Loucy (cell line): ENCODE data around the gene HAPLN2.

ENCODE experiments used
- EZH2phosphoT487 ChIP-seq: fragments of 200-600 bp; IDR thresholded peaks from 2 replicates; pipeline ENCODE4 v1.6.1; 2018; ENCODE audit warnings: antibody characterized with exemption, mild to moderate bottlenecking, moderate library complexity, borderline replicate concordance
- TF ChIP-seq, protein P1 (sequence below): fragments of 200-600 bp; sonication (generic); conservative IDR thresholded peaks from 2 replicates; pipeline ENCODE4 v1.5.1; 2014; ENCODE audit warnings: mild to moderate bottlenecking, antibody characterized with exemption, low read length

DNA sequence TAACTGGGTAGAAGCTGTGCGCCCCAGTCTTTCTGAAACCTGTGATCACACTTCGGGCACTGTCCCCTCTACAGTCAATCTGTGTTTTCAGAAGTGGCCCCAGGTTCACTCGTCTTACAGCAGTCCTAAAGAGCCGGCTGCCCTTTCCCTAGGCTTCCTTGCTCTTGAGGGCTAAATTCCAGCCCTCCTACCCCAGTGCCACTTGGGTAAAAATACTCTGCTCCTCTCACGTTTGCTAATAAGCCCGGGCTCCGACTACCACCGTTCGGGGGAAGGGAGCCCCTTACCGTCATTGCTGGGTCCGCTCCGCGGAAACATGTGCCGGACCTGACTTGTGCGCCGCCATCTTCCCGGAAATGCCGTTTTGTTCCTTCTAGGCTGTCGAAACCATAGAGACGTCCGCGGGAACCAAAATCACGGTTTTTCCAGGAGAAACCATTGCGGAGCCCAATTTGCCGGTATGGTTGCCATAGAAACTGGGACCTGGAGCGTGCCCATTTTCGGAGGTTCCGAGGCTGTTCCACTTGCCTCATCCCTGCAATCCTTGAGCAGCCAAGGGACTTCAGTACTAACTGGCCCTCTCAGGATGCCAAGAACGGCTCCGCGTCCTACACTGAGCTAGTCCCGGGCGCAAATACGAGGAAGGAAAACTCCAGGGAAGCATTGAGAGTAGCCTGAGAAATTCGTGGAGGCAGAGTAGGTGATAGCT lies 17.9 kb upstream of the HAPLN2 start, which contains the start of gene GPATCH4:
- TF ChIP-seq, protein P1, sequence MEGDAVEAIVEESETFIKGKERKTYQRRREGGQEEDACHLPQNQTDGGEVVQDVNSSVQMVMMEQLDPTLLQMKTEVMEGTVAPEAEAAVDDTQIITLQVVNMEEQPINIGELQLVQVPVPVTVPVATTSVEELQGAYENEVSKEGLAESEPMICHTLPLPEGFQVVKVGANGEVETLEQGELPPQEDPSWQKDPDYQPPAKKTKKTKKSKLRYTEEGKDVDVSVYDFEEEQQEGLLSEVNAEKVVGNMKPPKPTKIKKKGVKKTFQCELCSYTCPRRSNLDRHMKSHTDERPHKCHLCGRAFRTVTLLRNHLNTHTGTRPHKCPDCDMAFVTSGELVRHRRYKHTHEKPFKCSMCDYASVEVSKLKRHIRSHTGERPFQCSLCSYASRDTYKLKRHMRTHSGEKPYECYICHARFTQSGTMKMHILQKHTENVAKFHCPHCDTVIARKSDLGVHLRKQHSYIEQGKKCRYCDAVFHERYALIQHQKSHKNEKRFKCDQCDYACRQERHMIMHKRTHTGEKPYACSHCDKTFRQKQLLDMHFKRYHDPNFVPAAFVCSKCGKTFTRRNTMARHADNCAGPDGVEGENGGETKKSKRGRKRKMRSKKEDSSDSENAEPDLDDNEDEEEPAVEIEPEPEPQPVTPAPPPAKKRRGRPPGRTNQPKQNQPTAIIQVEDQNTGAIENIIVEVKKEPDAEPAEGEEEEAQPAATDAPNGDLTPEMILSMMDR, result no peak
- no peak for TF ChIP-seq EZH2phosphoT487
